HG03575 (cell line): ENCODE measurements around the gene REV1.

Experiments
- ATAC-seq: cut with Tn5 transposase; IDR thresholded peaks from one replicate; pipeline ENCODE4 v1.9.1; 2021; ENCODE audit not compliant: unreplicated experiment, insufficient number of reproducible peaks, low FRiP score; ENCODE audit errors: extremely low read depth

The REV1 gene

DNA sequence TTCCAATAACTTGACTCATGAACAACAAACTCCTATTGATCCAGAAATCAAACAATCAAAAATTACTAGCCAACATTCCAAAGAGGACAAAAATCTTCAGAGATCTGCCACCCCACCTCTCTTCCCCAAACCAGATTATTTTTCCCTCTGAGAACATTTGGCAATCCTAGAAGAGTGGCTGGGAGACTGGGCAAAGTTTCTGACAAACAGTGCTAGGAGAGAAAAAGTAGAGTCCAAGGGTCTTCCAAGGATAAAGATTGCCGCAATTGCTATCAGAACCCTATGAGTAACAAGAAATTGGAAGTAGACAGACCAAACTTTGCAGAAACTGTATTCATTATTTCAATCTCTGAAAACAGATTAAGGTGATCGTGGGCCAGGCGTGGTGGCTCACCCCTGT lies 22.4 kb downstream of the REV1 start:
- no peak for ATAC-seq

DNA sequence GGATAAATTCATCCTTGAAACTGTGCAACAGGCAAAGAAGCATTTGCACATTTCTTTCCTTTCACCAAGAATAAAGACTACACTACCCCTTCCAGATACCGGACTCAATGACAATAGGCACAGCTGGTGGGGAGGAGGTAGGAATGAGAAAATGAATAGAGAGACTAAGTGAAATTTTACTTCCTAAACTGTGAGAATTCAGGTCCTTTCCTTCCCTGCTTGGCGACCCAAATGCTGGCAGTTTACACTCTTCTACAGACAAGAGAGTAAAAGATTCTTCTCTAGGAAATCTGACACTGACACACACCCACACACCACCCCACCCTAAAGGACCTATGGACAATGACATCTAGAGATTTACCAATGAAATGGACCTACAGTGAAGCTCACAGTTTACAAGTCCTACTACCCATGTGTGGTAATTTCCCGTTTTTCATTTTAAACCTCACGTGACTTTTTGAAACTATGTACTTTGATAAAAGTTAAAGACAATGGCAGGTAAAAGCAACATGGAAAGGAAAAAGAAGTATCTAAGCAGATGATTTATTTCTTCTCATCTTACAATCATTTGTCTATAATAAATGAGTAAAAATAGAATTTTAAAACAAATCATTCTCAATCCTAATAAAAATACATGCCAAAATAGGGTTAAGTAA lies 27.9 kb downstream of the REV1 start:
- ATAC-seq: no peak

GRCh38 chr2:99458529-99458928 lies 31.3 kb downstream of the REV1 start:
- ATAC-seq: no peak

- no peak for ATAC-seq
Observed at GRCh38 chr2:99451686-99452085, 38.1 kb downstream of the REV1 start.

GRCh38 chr2:99451280-99451679 lies 38.5 kb downstream of the REV1 start:
- no peak for ATAC-seq

GRCh38 chr2:99450199-99450598 lies 39.6 kb downstream of the REV1 start:
- ATAC-seq: no peak

GRCh38 chr2:99448556-99448955 lies 41.3 kb downstream of the REV1 start:
- no peak for ATAC-seq

- ATAC-seq: no peak
Observed at GRCh38 chr2:99445065-99445464, 44.8 kb downstream of the REV1 start.

DNA sequence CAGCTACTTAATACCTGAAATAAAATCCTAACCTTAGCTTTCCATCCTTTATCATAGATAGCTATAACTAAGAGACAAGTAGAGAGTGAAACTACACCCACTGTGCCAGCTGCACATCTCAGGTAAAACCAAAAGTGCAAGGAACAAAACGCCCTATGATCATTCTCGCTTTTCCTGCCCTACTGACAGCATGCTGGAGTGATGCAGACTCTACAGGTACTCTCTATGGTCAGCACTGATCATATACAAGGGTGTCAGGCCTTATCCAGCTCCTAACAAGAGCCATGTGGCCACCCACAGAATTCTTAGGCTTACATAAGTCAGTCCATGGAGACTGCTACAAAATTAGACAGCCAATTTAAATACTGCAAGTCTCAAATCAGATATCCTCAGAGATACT lies 45.6 kb downstream of the REV1 start:
- no peak for ATAC-seq

- no peak for ATAC-seq
Observed at GRCh38 chr2:99442837-99443236, 47.0 kb downstream of the REV1 start.

GRCh38 chr2:99439971-99440505 lies 49.8 kb downstream of the REV1 start:
- ATAC-seq: no peak

DNA sequence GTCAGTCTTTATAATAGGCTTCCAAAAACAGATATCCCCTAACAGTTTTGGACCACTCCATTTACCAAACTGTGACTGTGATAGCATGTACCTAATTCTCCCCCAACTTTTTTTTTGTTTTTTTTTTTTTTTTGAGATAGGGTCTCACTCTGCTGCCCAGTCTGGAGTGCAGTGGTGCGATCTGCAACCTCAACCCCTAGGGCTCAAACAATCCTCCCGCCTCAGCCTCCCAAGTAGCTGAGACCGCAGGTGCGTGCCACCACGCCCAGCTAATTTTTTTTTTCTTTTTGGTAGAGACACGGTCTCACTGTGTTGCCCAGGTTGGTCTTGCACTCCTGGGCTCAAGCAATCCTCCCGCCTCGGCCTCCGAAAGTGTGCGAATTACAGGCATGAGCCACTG lies 52.9 kb downstream of the REV1 start:
- no peak for ATAC-seq

DNA sequence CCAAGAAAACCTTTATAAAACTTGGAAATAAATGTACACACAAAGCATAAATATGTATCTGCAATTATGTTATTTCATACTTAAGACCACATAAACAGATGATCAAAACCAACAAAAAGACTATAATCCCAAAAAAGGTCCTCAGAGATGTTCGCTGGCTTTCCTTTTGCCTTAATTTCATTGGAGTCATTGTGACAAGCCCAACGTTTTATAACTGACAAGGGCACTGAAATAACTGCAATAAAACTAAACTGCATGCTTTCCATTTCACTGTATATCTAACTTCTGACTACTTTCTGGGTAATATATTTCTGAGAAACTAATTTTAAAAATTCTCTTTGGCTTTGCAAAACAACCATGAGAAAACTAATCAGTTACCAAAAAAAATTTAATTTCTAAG lies 56.5 kb downstream of the REV1 start:
- no peak for ATAC-seq

DNA sequence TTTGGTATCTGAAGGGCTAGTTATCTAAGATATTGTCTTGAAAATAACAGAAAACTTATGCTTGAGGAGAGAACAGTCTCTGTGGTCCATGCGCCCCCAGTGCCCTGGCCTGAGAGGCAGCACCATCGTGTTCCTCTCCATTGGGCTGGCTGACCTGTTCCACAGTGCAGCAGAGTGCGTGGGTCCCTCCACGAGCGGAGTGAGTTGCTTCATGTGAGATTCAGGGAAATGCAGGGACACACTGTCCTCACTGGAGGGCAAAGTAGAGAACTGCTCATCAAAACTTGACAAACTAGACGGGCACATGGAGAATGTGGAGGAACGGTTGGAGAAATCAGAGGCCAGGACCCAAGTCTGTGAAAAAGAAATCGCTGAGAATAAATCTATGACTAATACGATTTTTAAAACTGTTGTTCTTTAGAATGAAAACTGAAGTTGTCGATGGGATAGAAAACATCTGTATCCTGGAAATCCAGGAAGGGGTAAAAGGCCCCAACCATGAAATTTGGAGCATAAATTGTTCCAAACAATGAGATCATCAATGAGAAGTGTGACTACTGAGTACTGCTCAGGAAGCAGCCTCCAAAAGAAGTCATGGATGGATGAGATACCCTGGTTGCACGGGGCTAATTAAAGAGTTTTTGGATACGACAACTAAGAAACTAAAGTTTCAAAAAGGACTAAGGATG lies 58.1 kb downstream of the REV1 start:
- no peak for ATAC-seq

DNA sequence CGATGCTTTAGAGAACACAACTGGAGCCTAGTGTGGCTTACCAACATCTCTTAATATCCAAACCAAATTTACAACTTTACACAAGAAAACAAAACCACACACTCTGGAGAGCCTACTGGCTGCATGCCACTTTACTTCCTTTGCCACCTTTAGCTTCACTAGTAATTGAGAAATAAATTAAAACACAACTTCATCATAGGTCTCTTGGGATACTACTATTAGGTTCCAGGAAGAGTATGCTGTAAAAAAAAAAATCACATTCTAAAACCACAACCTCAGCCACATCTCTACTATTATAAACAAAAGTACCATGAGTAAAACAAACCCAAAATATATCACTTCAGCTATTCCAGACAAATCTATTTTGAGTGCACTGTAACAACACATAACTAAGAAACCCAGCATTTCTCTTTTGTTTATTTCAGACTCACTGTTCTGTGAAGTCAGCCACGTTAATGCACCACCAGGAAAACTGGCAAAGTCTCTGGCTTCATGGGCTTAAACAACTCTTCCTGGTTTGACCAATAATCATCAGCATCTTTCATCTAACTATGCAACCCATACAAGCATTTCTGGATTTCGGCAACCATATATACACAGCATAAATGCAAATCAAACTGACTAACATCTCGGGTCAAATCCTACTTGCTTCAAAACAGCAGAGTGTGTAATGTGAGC lies 59.1 kb downstream of the REV1 start:
- no peak for ATAC-seq

DNA sequence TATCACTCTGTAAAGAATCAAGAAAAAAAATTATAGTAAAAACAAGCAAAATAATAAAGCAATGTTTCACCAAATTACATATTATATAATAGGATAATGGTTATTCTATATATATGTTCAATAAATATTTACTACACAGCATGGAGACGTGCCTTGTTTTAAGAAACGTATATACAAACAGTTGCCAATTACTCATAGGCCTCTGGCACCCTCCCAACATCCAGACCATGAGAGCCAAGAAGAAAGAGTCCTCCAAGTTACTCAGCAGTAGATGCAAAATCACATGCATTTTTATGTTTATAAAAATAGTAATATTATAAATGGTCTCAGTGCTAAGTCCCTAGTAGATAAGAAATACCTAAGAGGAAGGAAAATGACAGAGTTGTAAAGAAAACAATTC lies 64.8 kb downstream of the REV1 start:
- ATAC-seq: no peak

DNA sequence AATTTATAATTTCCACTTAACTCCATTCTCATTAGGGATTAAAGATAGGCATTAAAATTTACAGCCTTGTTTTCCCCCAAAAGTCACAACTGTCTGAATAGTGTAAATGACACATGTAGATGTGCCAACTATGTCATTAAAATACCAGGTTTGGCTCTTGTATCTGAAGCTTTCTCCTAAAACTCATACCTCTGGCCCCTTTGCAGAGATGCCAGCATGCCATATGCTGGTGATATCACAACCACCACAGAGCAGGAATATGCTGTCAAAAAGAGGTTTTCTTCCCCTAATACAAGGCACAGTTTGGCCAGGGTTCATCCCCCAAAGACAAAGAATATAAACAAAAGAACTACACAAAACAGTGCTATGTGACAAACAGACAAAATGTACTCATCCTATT lies 65.4 kb downstream of the REV1 start:
- no peak for ATAC-seq

DNA sequence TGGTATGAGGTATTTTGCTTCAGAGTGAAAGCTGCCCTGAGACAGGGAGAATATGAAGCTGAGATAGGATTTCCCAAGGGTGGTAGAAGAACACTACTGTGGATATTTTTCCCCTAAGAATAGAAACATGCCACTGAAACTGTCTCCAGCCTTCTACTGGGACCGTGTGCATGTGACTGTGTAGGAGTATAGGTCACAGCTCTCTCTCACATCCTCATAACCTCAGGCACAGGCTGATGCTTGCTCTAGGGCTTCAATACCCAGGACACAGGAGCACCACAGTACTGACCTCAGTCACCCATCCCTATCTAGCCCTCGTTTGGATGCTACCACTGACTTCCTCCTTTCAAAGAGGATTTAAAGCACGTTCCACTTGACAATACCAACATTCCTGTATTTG lies 67.2 kb downstream of the REV1 start:
- no peak for ATAC-seq

DNA sequence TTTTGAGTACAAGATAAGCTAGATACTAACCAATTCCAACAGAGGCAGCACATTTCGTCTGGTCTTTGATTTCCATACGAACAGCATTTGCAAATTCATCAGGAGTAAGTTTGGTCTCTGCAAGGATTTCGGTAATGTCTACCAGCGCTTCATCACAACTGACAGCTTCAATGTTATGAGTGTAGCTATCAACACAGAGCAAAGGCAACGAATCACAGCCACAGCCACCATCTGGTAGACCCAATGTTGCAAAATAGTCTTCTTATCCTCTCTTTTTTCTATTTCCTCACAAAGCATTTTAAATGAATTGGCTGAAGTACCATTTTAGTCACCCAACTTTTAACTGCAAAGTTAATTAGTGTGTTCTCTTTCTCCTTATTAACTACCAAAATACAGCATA lies 68.3 kb downstream of the REV1 start:
- no peak for ATAC-seq

- ATAC-seq: no peak
Observed at GRCh38 chr2:99420751-99421299, 69.0 kb downstream of the REV1 start.
